Activated CD8-positive, alpha-beta T cell treated with anti-CD3 and anti-CD28 coated beads, Interleukin-2, amount 10 ng/mL, durations not matched to agents 7 days and 5 days (primary cell): ENCODE data around the gene VPS51. TPM values are rescaled to one million over a fixed set of nuclear protein-coding genes. Genes with fewer than 3 reads are reported as not detected.

Experiments
- ATAC-seq: fragments of 150-1000 bp; cut with Tn5 transposase; one replicate; pipeline ENCODE4 v1.10.0; 2021; ENCODE audit warnings: moderate library complexity
- CTCF ChIA-PET: fragments of 350-600 bp; sonication (Branson Sonifier 250); formaldehyde crosslinking; loops from one replicate; lab custom pipeline; 2021; ENCODE audit warnings: antibody characterized with exemption; lab: Charles Lee
- POLR2A ChIA-PET: fragments of 350-600 bp; sonication (Branson Sonifier 250); formaldehyde crosslinking; loops from one replicate; lab custom pipeline; 2021; ENCODE audit warnings: antibody characterized with exemption; lab: Charles Lee
- DNase-seq: peaks from one replicate; pipeline ENCODE4 v3.0.0-alpha.2; 2020
- H3K27ac Mint-ChIP-seq: one replicate; pipeline ENCODE4 v1.8.0; 2021; ENCODE audit warnings: mild to moderate bottlenecking, mixed read lengths
- H3K27me3 Mint-ChIP-seq: one replicate; pipeline ENCODE4 v1.8.0; 2021; ENCODE audit warnings: low read depth, mixed read lengths
- H3K36me3 Mint-ChIP-seq: one replicate; pipeline ENCODE4 v1.8.0; 2021; ENCODE audit warnings: low read depth, mixed read lengths
- H3K4me1 Mint-ChIP-seq: one replicate; pipeline ENCODE4 v1.8.0; 2021; ENCODE audit warnings: low read depth, mixed read lengths
- H3K4me3 Mint-ChIP-seq: one replicate; pipeline ENCODE4 v1.8.0; 2021; ENCODE audit warnings: mild to moderate bottlenecking, mixed read lengths
- H3K9me3 Mint-ChIP-seq: one replicate; pipeline ENCODE4 v1.8.0; 2022; ENCODE audit warnings: mixed read lengths; ENCODE audit not compliant: insufficient read depth
- total RNA-seq, 2 experiments: library from RNA; stranded (reverse); gene quantifications; one replicate each; pipeline ENCODE4 v1.2.3, GENCODE V29; 2021

The VPS51 gene
- total RNA-seq, 2 experiments from 2014 or later: 116 to 131 TPM

DNA sequence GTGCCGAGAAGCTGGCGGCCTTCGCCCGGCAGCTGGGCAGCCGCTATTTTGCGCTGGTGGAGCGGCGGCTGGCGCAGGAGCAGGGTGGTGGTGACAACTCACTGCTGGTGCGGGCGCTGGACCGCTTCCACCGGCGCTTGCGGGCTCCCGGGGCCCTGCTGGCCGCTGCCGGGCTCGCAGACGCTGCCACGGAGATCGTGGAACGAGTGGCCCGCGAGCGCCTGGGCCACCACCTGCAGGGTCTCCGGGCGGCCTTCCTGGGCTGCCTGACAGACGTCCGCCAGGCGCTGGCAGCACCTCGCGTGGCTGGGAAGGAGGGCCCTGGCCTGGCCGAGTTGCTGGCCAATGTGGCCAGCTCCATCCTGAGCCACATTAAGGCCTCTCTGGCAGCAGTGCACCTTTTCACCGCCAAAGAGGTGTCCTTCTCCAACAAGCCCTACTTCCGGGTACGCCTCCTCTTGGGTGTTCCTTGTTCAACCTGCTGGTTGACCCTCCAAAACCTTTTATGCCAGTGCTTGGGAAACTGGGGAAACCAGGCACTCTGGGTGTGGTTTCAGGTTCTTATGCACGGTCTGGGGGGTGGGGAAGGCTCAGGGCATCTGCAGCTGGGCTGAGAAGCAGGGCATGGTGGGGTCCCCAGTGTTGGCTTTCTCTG, 12.6 kb downstream of the VPS51 start:
- ChIA-PET POLR2A (interaction anchor here (0.6 to 4.6 kb wide), 5 partner anchors 9 to 375 kb away, joined by 3 to 30 read pairs (median 4); partner anchors contain the start of genes FAU, MRPL49 and VPS51), CTCF (interaction anchor here (1.0 to 1.8 kb wide), 6 partner anchors 10 to 222 kb away, joined by 3 to 6 read pairs (median 3); partner anchors contain the start of genes FAU and MRPL49)
- Mint-ChIP-seq H3K4me1 (peaks cover 43% of the 10 kb centered on the region), H3K27me3 (no peaks in the 10 kb centered on the region), H3K36me3 (peaks cover 29% of the 10 kb centered on the region), H3K9me3 (no peaks in the 10 kb centered on the region), H3K4me3 (no peak overlapping the region), H3K27ac (no peak overlapping the region)
- ATAC-seq: no peak
- DNase-seq: no peak

- H3K4me1 Mint-ChIP-seq: peaks cover 46% of the 10 kb centered on the region
- H3K36me3 Mint-ChIP-seq: peaks cover 27% of the 10 kb centered on the region
- no peak for ATAC-seq
- DNase-seq: no peak
- no peak overlapping the region for H3K4me3 Mint-ChIP-seq
- ChIA-PET POLR2A (interaction anchor here (0.6 to 4.7 kb wide), 11 partner anchors 8 to 376 kb away, joined by 3 to 30 read pairs (median 5); partner anchors contain the start of genes ARL2, CDCA5, FAU and MRPL49), CTCF (interaction anchor here (0.9 to 5.2 kb wide), 28 partner anchors 8 to 401 kb away, joined by 3 to 117 read pairs (median 5); partner anchors contain the start of genes ARL2, ATG2A, CAPN1 and CDCA5)
- H3K27me3 Mint-ChIP-seq: no peaks in the 10 kb centered on the region
- no peaks in the 10 kb centered on the region for H3K9me3 Mint-ChIP-seq
- H3K27ac Mint-ChIP-seq: peak overlapping the region; percentile 46
These were observed 13.5 kb downstream of the VPS51 start for GRCh38 chr11:65109231-65110198.

- peak overlapping the region; percentile 46 for H3K27ac Mint-ChIP-seq
- H3K9me3 Mint-ChIP-seq: no peaks in the 10 kb centered on the region
- no peak overlapping the region for H3K4me3 Mint-ChIP-seq
- CTCF ChIA-PET: interaction anchor here (0.7 to 5.2 kb wide), 26 partner anchors 8 to 400 kb away, joined by 3 to 117 read pairs (median 5); partner anchors contain the start of genes ARL2, ATG2A, CAPN1 and CDC42BPG
- peak; percentile 97 for DNase-seq
- H3K36me3 Mint-ChIP-seq: peaks cover 26% of the 10 kb centered on the region
- no peaks in the 10 kb centered on the region for H3K27me3 Mint-ChIP-seq
- POLR2A ChIA-PET: interaction anchor here (0.8 to 4.7 kb wide), 10 partner anchors 9 to 262 kb away, joined by 3 to 30 read pairs (median 4); partner anchors contain the start of genes ARL2, CDCA5, FAU and MRPL49
- H3K4me1 Mint-ChIP-seq: peaks cover 40% of the 10 kb centered on the region
- ATAC-seq: peak; percentile 43
These were observed 14.4 kb downstream of the VPS51 start for GRCh38 chr11:65110354-65110861.

GRCh38 chr11:65111159-65111743, 15.2 kb downstream of the VPS51 start:
- POLR2A ChIA-PET: interaction anchor here (0.8 to 4.7 kb wide), 10 partner anchors 10 to 794 kb away, joined by 3 to 30 read pairs (median 5); partner anchors contain the start of genes ARL2, CAPN1, CDCA5 and FAU
- no peak for ATAC-seq
- peaks cover 46% of the 10 kb centered on the region for H3K4me1 Mint-ChIP-seq

DNA sequence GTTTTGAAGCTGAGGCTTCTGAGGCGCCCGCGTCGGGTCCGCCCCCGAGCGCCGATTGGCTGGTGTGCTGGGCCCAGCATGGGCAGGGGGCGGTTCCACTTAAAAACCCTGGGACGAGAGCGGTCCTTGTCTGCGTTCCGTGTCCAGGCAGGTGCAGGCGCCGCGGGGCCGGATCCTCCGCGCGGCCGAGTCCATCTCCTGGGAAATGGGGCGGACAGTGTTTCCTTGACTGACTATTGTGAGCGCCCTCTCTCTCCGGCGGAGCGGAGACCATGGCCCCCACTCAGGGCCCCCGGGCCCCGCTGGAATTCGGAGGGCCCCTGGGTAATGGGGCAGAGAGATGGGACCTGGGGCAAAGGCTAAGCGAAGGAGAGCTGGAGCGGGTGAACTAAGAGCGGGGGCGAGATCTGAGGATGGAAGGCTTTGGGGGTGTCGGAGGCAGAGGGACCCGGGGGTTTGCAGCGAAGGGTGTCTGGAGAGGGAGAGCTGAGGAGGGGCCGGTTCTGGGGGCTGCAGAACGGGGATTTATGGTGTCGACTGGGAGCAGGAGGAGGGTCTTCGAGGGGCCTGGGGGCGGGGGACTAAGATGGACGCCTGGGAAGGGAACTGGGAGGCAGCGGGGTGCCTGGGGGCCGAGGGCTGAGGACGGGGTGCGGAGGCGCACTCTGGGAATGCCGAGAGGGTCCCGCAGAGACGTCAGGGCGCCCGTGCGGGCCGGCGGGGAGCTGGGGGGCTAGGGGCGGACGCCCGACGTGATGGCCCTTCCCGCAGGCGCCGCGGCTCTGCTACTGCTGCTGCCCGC, 15.9 kb downstream of the VPS51 start, which contains the start of gene TM7SF2:
Gene TM7SF2, plus strand, starts transcription at position 129 of the 802 bp plus-strand sequence. Its CDS starts 144 bp downstream, at position 273.
- ChIA-PET CTCF (interaction anchor here (1.0 to 5.2 kb wide), 17 partner anchors 7 to 668 kb away, joined by 3 to 117 read pairs (median 5); partner anchors contain the start of genes ARL2, CAPN1, CDC42BPG and CDCA5), POLR2A (interaction anchor here (0.6 to 4.7 kb wide), 14 partner anchors 10 to 794 kb away, joined by 3 to 30 read pairs (median 4); partner anchors contain the start of genes ARL2, CAPN1, CDCA5 and FAU)
- peak; percentile 78 for ATAC-seq
- H3K4me3 Mint-ChIP-seq: peak within 1 kb of the TSS; percentile 89
- H3K27me3 Mint-ChIP-seq: no peaks in the 10 kb centered on the region
- H3K9me3 Mint-ChIP-seq: no peaks in the 10 kb centered on the region
- H3K36me3 Mint-ChIP-seq: peaks cover 22% of the 10 kb centered on the region
- peaks cover 52% of the 10 kb centered on the region for H3K4me1 Mint-ChIP-seq
- DNase-seq: peak; percentile 97
- peak within 1 kb of the TSS; percentile 91 for H3K27ac Mint-ChIP-seq

More at GRCh38 chr11:65111159-65111743, 15.2 kb downstream of the VPS51 start:
- Mint-ChIP-seq H3K9me3 (no peaks in the 10 kb centered on the region), H3K4me3 (peak overlapping the region; percentile 89), H3K27ac (peak overlapping the region; percentile 85), H3K27me3 (no peaks in the 10 kb centered on the region), H3K36me3 (peaks cover 22% of the 10 kb centered on the region)
- CTCF ChIA-PET: interaction anchor here (0.7 to 5.2 kb wide), 25 partner anchors 7 to 669 kb away, joined by 3 to 117 read pairs (median 5); partner anchors contain the start of genes ARL2, ATG2A, CAPN1 and CDC42BPG
- DNase-seq: no peak

- Mint-ChIP-seq H3K4me1 (peaks cover 52% of the 10 kb centered on the region), H3K9me3 (no peaks in the 10 kb centered on the region), H3K27ac (peak overlapping the region; percentile 91), H3K36me3 (peaks cover 20% of the 10 kb centered on the region), H3K27me3 (no peaks in the 10 kb centered on the region), H3K4me3 (peak overlapping the region; percentile 89)
- CTCF ChIA-PET: interaction anchor here (0.8 to 5.2 kb wide), 19 partner anchors 8 to 667 kb away, joined by 3 to 117 read pairs (median 5); partner anchors contain the start of genes ARL2, CAPN1, CDCA5 and FAU
- POLR2A ChIA-PET: interaction anchor here (0.6 to 4.7 kb wide), 10 partner anchors 9 to 795 kb away, joined by 3 to 28 read pairs (median 4); partner anchors contain the start of genes CDCA5, FAU, MRPL49 and PRDX5
- peak; percentile 82 for DNase-seq
- ATAC-seq: peak; percentile 56
These were observed 16.7 kb downstream of the VPS51 start for GRCh38 chr11:65112546-65113360.

DNA sequence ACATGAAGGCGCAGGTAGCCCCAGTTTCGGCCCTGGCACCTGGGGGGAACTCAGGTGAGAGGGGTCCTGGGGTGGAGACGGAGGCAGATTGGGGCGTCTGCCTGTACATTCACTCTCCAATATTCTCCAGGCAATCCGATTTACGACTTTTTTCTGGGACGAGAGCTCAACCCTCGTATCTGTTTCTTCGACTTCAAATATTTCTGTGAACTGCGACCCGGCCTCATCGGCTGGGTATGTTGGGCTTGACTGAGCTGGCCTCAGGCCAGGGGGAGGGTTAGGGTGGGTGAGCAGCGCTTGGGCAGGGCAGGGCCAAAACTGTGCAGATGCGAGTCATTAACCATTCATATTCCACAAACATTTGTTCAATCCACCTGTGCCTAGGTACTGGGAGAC, 17.3 kb downstream of the VPS51 start:
- peaks cover 57% of the 10 kb centered on the region for H3K4me1 Mint-ChIP-seq
- POLR2A ChIA-PET: interaction anchor here (1.0 to 4.7 kb wide), 6 partner anchors 8 to 255 kb away, joined by 3 to 28 read pairs (median 4); partner anchors contain the start of genes CDCA5, FAU, MRPL49 and SAC3D1
- no peaks in the 10 kb centered on the region for H3K9me3 Mint-ChIP-seq
- CTCF ChIA-PET: interaction anchor here (0.8 to 5.2 kb wide), 16 partner anchors 8 to 266 kb away, joined by 3 to 117 read pairs (median 6); partner anchors contain the start of genes ARL2, CAPN1, FAU and MRPL49
- no peak for ATAC-seq
- DNase-seq: no peak
- peak overlapping the region; percentile 91 for H3K27ac Mint-ChIP-seq
- no peaks in the 10 kb centered on the region for H3K27me3 Mint-ChIP-seq
- H3K4me3 Mint-ChIP-seq: peak overlapping the region; percentile 89
- H3K36me3 Mint-ChIP-seq: peaks cover 24% of the 10 kb centered on the region

GRCh38 chr11:65113839-65114238, 17.8 kb downstream of the VPS51 start:
- no peak overlapping the region for H3K27ac Mint-ChIP-seq
- DNase-seq (no peak), ATAC-seq (no peak)
- POLR2A ChIA-PET: interaction anchor here (1.3 to 4.7 kb wide), 3 partner anchors 8 to 31 kb away, joined by 5 to 28 read pairs (median 15); partner anchors contain the start of genes CDCA5, FAU, MRPL49 and VPS51
- CTCF ChIA-PET: interaction anchor here (1.3 to 5.2 kb wide), 9 partner anchors 8 to 266 kb away, joined by 3 to 117 read pairs (median 27); partner anchors contain the start of genes ARL2, CAPN1, FAU and MRPL49
- no peaks in the 10 kb centered on the region for H3K27me3 Mint-ChIP-seq
- H3K36me3 Mint-ChIP-seq: peaks cover 29% of the 10 kb centered on the region
- H3K4me1 Mint-ChIP-seq: peaks cover 61% of the 10 kb centered on the region
- H3K4me3 Mint-ChIP-seq: peak overlapping the region; percentile 89
- H3K9me3 Mint-ChIP-seq: no peaks in the 10 kb centered on the region
